K562 (cell line): ENCODE measurements around the gene MSH3. TPM values are rescaled to one million over a fixed set of nuclear protein-coding genes. Genes with fewer than 3 reads are reported as not detected.

Source experiments
- ATF4 ChIP-seq: fragments of 450-650 bp; formaldehyde crosslinking; IDR thresholded peaks from 2 replicates; pipeline ENCODE4 v1.4.0; 2022; ENCODE audit warnings: mild to moderate bottlenecking, moderate library complexity
- ATF7 ChIP-seq: fragments of 450-650 bp; IDR thresholded peaks from 2 replicates; pipeline ENCODE4 v1.7.1; 2014; ENCODE audit warnings: mild to moderate bottlenecking, moderate library complexity
- COPS2 ChIP-seq: fragments of 450-650 bp; conservative IDR thresholded peaks from 2 replicates; pipeline ENCODE4 v1.6.1; 2016; ENCODE audit warnings: mild to moderate bottlenecking, moderate library complexity
- GATAD2A ChIP-seq: fragments of 450-650 bp; IDR thresholded peaks from 2 replicates; pipeline ENCODE4 v1.6.1; 2017
- HBP1 ChIP-seq: fragments of 450-650 bp; formaldehyde crosslinking; IDR thresholded peaks from 2 replicates; pipeline ENCODE4 v1.4.0; 2022; ENCODE audit warnings: missing genetic modification characterization
- HNRNPLL ChIP-seq: fragments of 200-400 bp; formaldehyde crosslinking; IDR thresholded peaks from 2 replicates; pipeline ENCODE4 v1.6.1; 2017; ENCODE audit warnings: low read length, low read depth, mild to moderate bottlenecking; ENCODE audit not compliant: poor library complexity, severe bottlenecking
- KLF13 ChIP-seq: fragments of 450-650 bp; IDR thresholded peaks from 2 replicates; pipeline ENCODE4 v1.6.1; 2016; ENCODE audit warnings: missing genetic modification characterization, low read depth, mild to moderate bottlenecking, missing compliant biosample characterization, moderate library complexity, borderline replicate concordance
- RAD21 ChIP-seq, 2 experiments: fragments of 250-450 bp in 1 of 2; fragments of 450-650 bp in 1 of 2; sonication (Bioruptor Pico) in 1 of 2; formaldehyde crosslinking in 1 of 2; IDR thresholded peaks in 1 of 2; conservative IDR thresholded peaks in 1 of 2; 2 replicates each; pipeline versions ENCODE4 v1.4.0 to v1.8.0; 2020 to 2022; ENCODE audit warnings: mild to moderate bottlenecking in 2 of 2, moderate library complexity in 1 of 2
- RBFOX2 ChIP-seq: fragments of 200-400 bp; formaldehyde crosslinking; IDR thresholded peaks from 2 replicates; pipeline ENCODE4 v1.6.1; 2017; ENCODE audit warnings: low read depth, mild to moderate bottlenecking, low read length, moderate library complexity
- SIRT6 ChIP-seq: IDR thresholded peaks from one replicate; pipeline ENCODE4 v1.6.1; 2012; ENCODE audit warnings: low read depth, mild to moderate bottlenecking, control low read depth, inconsistent platforms, low read length, moderate library complexity
- ZC3H11A ChIP-seq: IDR thresholded peaks from 2 replicates; pipeline ENCODE4 v1.6.1; 2012; ENCODE audit warnings: low read depth, low read length, improper control_type of control experiment
- ZNF407 ChIP-seq: fragments of 450-650 bp; IDR thresholded peaks from 2 replicates; pipeline ENCODE4 v1.6.1; 2016; ENCODE audit warnings: low read depth
- ZNF830 ChIP-seq: fragments of 250-450 bp; sonication (Bioruptor Pico); IDR thresholded peaks from 2 replicates; pipeline ENCODE4 v1.5.0; 2021; ENCODE audit warnings: mild to moderate bottlenecking
- polyA plus RNA-seq, 8 experiments: library from polyadenylated mRNA; depleted of rRNA in 4 of 8; stranded (reverse) in 5 of 8; unstranded in 3 of 8; fragments of >200 nt; fragmentation: Nextera tagmentation in 2 of 8; fragmentation: Illumina TruSeq in 1 of 8; extraction: Ambion mirVana in 2 of 8; extraction: Trizol in 1 of 8; gene quantifications; 2 replicates each; pipeline versions ENCODE4 v1.2.1 to v1.2.3, GENCODE V29; 2011 to 2014; ENCODE audit warnings: inconsistent platforms in 1 of 8, missing spikeins in 1 of 8
- total RNA-seq, 7 experiments: library from RNA; depleted of rRNA in 6 of 7; stranded (reverse); fragments of >200 nt in 6 of 7; fragmentation: Illumina TruSeq in 2 of 7; extraction: Trizol in 2 of 7; gene quantifications; 2 replicates each; pipeline versions ENCODE4 v1.2.1 to v1.2.3, GENCODE V29; 2011 to 2021; ENCODE audit warnings: low replicate concordance in 1 of 7
- TF ChIP-seq, protein P1 (sequence below): fragments of 250-450 bp; sonication (Bioruptor Pico); IDR thresholded peaks from 2 replicates; pipeline ENCODE4 v1.8.0; 2022; ENCODE audit warnings: inconsistent platforms

Gene MSH3
- total and polyA plus RNA-seq, 9 of the 15 experiments (the other 6 are each of a cell fraction or from before 2014, with no cell fraction given) = 3.9 to 17.2 (median 13.2) TPM

DNA sequence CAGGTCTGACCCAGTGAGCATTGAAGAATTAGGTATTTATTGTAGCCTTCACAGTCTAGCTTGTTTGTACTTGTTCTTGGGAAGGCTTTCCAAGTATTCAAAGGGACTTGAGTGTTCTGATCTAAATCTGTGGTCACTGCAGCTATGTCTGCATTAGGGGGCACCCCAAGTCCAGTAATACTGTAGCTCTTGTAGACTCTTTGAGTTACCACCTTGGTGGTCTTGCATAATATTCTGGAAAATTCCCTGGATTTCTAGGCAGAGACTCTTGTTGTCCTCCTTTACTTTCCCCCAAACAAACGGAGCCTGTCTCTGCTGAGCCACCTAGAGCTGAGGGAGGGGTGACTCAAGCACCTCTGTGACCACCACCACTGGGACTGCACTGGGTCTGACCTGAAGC lies 149.9 kb downstream of the MSH3 start (continued):
- TF ChIP-seq ZNF407 (no peak), ATF7 (no peak), ZC3H11A (no peak), ZNF830 (no peak), ATF4 (CRISPR knock-in tag) (no peak), GATAD2A (no peak), HBP1 (no peak), HNRNPLL (no peak), RBFOX2 (no peak), SIRT6 (no peak), RAD21 (CRISPR knock-in tag; conservative IDR thresholded peaks at IDR 0.05 in 1 of 2, IDR thresholded peaks at IDR 0.05 in 1 of 2) (peak in 1 of 2 experiments; percentile 19; a peak in 1 of 4 replicates), KLF13 (tag) (no peak), COPS2 (no peak)
- TF ChIP-seq, protein P1, sequence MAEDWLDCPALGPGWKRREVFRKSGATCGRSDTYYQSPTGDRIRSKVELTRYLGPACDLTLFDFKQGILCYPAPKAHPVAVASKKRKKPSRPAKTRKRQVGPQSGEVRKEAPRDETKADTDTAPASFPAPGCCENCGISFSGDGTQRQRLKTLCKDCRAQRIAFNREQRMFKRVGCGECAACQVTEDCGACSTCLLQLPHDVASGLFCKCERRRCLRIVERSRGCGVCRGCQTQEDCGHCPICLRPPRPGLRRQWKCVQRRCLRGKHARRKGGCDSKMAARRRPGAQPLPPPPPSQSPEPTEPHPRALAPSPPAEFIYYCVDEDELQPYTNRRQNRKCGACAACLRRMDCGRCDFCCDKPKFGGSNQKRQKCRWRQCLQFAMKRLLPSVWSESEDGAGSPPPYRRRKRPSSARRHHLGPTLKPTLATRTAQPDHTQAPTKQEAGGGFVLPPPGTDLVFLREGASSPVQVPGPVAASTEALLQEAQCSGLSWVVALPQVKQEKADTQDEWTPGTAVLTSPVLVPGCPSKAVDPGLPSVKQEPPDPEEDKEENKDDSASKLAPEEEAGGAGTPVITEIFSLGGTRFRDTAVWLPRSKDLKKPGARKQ (CRISPR knock-in tag) = no peak
